GM18517 (cell line): ENCODE measurements around the gene FAM114A2.

Experiments used
- ATAC-seq: cut with Tn5 transposase; IDR thresholded peaks from one replicate; pipeline ENCODE4 v1.9.1; 2021; ENCODE audit warnings: mild to moderate bottlenecking, moderate library complexity; ENCODE audit not compliant: unreplicated experiment

FAM114A2 gene

DNA sequence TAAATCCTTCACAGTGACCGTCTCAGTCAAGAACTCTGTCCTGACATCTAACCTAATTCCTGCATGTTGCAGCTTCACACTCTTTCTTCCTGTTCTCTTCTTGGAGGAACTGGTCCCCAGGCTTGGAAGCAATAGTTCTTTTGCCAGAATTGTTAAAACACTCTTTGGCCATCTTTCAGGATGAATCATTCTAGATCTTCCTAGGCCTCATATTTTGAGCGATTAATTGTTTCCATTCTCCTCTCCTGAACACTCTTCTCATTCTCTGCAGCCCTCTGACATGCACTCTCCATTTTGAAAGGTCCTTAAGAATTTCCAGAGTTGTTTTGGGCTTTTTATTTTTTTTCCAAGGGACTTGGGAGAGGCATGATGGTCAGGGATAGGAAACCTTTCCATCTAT is 85.8 kb downstream of the FAM114A2 start:
- ATAC-seq = no peak

DNA sequence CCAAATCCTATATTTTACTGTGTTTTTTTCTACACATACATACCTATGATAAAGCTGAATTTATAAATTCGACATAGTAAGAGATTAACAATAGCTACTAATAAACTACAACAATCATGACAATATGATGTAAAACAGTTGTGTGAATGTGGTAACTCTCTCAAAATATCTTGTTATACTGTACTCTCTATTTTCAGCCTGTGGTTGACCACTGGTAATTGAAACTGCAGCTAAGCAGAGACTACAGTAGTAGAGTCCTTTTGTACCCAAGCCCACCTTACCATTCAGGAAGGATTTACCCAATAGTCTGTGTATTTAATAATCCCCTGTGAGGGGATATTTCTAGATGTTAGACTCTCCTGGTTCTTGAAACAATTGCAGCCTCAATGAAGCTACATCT is 86.7 kb downstream of the FAM114A2 start:
- ATAC-seq = no peak

DNA sequence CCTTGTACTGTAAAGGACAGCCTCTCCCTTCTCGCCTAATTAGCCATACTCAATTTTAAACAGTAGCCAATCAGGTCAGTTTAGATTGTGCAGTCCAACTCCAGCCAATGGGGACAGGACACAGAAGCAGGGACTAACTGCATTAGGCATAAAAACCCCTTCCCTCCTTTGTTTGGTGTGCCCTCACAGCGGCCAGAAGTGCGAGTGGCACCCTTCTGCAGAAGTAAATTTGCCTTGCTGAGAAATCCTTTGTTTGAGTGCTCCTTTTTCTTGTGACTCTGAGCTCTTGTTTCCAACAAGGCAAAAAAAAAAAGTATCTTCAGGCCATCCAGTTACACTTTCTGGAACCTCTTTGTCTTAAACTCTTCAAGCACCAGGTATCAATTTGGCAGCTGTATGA is 97.4 kb downstream of the FAM114A2 start:
- no peak for ATAC-seq
